Mammary epithelial cell (primary cell): ENCODE data around the gene SOX2.

Experiments
- EZH2 ChIP-seq: IDR thresholded peaks from 2 replicates; pipeline ENCODE4 v1.6.1; 2012; ENCODE audit warnings: low read length, inconsistent platforms, borderline replicate concordance
- TF ChIP-seq, protein P1 (sequence below), 2 donors: IDR thresholded peaks in 1 of 2; conservative IDR thresholded peaks in 1 of 2; 2 replicates each; pipeline ENCODE4 v1.5.1; 2011 to 2012; ENCODE audit warnings: inconsistent platforms in 2 of 2, low read length in 2 of 2, mild to moderate bottlenecking in 2 of 2, control low read depth in 1 of 2, low read depth in 1 of 2; ENCODE audit not compliant: insufficient read depth in 1 of 2; ENCODE audit errors: extremely low read depth in 1 of 2

DNA sequence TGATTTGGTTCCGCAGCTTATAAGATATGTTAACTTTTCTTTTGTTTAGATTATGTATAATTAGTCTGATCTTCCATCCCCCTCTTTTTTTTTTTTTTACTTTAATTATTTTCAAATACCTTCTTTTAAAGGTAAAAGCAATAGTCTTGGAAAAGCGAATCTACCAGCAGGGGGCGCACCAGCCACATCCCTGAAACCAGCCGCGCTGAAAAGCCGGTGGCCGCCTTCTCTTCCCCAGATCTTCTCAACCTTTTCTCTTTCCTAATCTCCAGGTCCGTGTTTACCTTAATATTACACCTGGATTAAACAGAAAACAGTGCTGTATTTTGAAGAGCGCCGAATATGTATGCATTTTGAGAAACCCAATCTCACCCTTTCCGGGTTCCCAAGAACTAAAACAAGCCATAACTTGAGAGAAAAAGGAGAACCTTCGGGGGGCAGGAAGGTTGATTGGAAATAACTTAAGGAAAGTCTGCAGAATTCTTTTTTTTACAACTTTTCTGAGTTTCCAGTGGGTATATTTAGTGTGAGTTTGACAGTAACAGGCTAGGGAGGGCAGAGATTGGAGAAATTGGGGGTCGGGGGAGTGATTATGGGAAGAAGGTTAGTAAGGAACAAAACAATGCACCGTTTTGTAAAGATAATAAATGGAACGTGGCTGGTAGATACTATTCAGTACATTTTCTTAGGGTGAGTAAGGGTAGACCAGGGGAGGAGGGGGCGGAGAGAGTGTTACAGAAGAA is 2.0 kb upstream of the SOX2 start:
- TF ChIP-seq, protein P1, sequence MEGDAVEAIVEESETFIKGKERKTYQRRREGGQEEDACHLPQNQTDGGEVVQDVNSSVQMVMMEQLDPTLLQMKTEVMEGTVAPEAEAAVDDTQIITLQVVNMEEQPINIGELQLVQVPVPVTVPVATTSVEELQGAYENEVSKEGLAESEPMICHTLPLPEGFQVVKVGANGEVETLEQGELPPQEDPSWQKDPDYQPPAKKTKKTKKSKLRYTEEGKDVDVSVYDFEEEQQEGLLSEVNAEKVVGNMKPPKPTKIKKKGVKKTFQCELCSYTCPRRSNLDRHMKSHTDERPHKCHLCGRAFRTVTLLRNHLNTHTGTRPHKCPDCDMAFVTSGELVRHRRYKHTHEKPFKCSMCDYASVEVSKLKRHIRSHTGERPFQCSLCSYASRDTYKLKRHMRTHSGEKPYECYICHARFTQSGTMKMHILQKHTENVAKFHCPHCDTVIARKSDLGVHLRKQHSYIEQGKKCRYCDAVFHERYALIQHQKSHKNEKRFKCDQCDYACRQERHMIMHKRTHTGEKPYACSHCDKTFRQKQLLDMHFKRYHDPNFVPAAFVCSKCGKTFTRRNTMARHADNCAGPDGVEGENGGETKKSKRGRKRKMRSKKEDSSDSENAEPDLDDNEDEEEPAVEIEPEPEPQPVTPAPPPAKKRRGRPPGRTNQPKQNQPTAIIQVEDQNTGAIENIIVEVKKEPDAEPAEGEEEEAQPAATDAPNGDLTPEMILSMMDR (conservative IDR thresholded peaks at IDR 0.05 in 1 of 2, IDR thresholded peaks at IDR 0.05 in 1 of 2; ENCODE audit: extremely low read depth in 1 of 2, insufficient read depth in 1 of 2, low read depth in 1 of 2, low read length in 2 of 2), result peak; percentile 53 to 66
- TF ChIP-seq EZH2, result no peak
